HG03039 (cell line): ENCODE data around the gene RAC2.
"Not testable (repeated sequence)": the region's sequence is repeated elsewhere in the genome, so short reads cannot be mapped to it uniquely, and the experiment has no call there.

Experiments used
- ATAC-seq: cut with Tn5 transposase; IDR thresholded peaks from one replicate; pipeline ENCODE4 v1.9.1; 2021; ENCODE audit warnings: mild to moderate bottlenecking, moderate library complexity; ENCODE audit not compliant: unreplicated experiment

Gene RAC2

GRCh38 chr22:37256075-37256726, 12.1 kb upstream of the RAC2 start:
- no peak for ATAC-seq

GRCh38 chr22:37255558-37256006, 11.5 kb upstream of the RAC2 start:
- ATAC-seq: no peak

- no peak for ATAC-seq
Measured at GRCh38 chr22:37254867-37255233, 10.8 kb upstream of the RAC2 start.

- ATAC-seq: no peak
Measured at GRCh38 chr22:37254209-37254866, 10.3 kb upstream of the RAC2 start.

- no peak for ATAC-seq
Measured at GRCh38 chr22:37253126-37253660, 9.1 kb upstream of the RAC2 start.

GRCh38 chr22:37251836-37252235, 7.8 kb upstream of the RAC2 start:
- not testable (repeated sequence) for ATAC-seq

GRCh38 chr22:37249986-37250385, 5.9 kb upstream of the RAC2 start:
- no peak for ATAC-seq

GRCh38 chr22:37248251-37248650, 4.2 kb upstream of the RAC2 start:
- ATAC-seq: no peak

GRCh38 chr22:37245740-37246139, 1.7 kb upstream of the RAC2 start:
- ATAC-seq: no peak

- no peak for ATAC-seq
Measured at GRCh38 chr22:37244922-37245722, 1.1 kb upstream of the RAC2 start.

- peak; percentile 7 for ATAC-seq
Measured at GRCh38 chr22:37243402-37244113, 511 bp downstream of the RAC2 start.

- peak; percentile 50 for ATAC-seq
Measured at GRCh38 chr22:37242395-37242918, 1.6 kb downstream of the RAC2 start.

- no peak for ATAC-seq
Measured at GRCh38 chr22:37241351-37242142, 2.5 kb downstream of the RAC2 start.

GRCh38 chr22:37240941-37241320, 3.1 kb downstream of the RAC2 start:
- no peak for ATAC-seq

GRCh38 chr22:37240240-37240940, 3.7 kb downstream of the RAC2 start:
- no peak for ATAC-seq

GRCh38 chr22:37239336-37240239, 4.5 kb downstream of the RAC2 start:
- ATAC-seq: no peak

GRCh38 chr22:37237371-37238268, 6.4 kb downstream of the RAC2 start:
- no peak for ATAC-seq
